Fibroblast of skin of abdomen (primary cell): ENCODE results near the gene NOMO2.
"Not testable (repeated sequence)": the region's sequence is repeated elsewhere in the genome, so short reads cannot be mapped to it uniquely, and the experiment has no call there.

Experiments used
- DNase-seq: peaks from one replicate; pipeline ENCODE4 v3.0.0-alpha.2; 2013

The NOMO2 gene

GRCh38 chr16:18521445-18522181, 40.3 kb downstream of the NOMO2 start:
- DNase-seq, result not testable (repeated sequence)

DNA sequence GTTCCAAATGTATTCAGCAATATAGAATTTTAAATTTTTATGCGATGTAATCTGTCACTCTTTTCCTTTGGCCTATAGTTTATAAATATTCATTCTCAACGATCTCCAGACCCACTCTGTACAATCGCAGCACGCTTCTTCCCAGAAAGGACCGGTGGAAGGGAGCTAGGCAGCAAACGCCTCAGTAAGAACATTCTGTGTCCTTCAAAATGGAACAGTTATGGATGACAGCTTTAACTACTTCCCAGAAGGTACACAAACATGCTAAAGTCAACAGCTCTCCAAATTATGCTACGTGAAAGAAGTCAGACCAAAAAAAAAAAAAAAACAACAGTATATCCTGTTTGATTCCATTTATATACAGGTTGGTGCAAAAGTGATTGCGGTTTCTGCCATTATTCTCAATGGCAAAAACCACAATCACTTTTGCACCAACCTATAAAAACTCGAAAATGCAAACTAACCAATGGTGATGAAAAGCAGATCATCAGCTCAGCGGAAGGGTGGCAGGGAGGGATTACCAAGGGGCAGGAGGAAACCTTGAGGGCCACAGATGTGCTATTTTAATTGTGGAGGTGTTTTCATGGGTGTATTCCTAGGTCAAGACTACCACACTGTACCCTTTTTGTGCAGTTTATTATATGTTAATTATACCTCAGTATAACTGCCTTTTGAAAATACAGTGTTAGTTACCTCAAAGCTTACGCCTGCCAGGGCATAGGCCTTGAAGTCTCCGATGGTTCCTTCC, 43.2 kb downstream of the NOMO2 start:
- DNase-seq, result not testable (repeated sequence)

- not testable (repeated sequence) for DNase-seq
Observed at GRCh38 chr16:18498430-18498829, 63.5 kb downstream of the NOMO2 start.

- DNase-seq, result not testable (repeated sequence)
Observed at GRCh38 chr16:18497032-18497431, 64.9 kb downstream of the NOMO2 start.

GRCh38 chr16:18492118-18492897, 69.6 kb downstream of the NOMO2 start:
- not testable (repeated sequence) for DNase-seq

GRCh38 chr16:18436025-18436424, 125.9 kb downstream of the NOMO2 start:
- not testable (repeated sequence) for DNase-seq

DNA sequence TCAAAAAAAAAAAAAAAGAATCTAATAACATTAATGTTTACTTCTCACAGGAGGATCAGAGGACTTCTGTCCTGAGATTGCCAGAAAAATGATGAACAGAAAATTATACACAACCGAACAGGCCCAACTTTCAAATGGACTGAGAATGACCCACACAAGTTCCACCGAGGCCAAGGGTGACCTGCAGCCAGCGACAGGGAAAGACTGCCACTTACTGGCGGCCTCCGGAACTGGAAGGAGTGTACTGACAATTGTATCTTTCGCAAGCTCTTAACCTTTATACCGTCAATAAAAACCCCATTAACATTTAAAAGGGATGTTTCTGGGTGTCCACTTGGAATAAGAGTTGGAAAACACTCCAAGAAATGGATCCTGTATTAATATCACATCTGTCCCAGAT, 146.1 kb downstream of the NOMO2 start:
- not testable (repeated sequence) for DNase-seq

DNA sequence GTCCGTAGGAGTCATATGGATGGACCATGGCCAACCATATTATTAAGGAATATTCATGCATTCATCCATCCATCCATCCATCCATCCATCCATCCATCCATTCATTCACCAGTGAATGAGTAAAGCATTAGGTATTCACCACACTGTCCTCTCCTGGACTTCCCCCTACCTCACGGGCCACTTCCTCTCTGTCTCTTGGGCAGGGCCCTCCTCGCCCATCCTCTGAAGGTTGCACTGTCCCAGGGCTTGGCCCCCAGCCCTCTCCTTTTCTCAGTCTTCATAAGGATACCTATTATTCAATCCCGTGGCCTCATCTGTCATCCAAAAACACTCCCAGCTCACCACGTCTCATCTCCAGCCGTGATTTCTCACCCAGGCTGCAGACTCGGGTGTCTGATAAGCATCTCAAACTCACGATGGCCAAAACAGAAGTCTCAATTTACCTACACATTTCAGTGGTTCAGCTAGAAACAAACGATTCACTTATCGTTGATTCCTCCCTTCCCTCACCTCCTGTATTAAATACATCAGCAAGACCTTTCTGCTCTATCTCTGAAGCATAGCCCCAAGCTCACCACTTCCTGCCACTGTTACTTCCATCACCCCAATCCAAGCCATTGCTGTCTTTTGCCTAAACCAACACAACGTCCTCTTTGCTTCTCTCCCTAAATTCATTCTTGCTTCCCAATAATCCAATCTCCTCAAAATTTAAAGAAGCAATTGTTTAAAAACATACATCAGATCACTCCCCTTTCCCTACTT, 152.2 kb downstream of the NOMO2 start:
- not testable (repeated sequence) for DNase-seq

- DNase-seq, result not testable (repeated sequence)
Observed at GRCh38 chr16:18401851-18402657, 159.8 kb downstream of the NOMO2 start.

GRCh38 chr16:18401159-18401558, 160.7 kb downstream of the NOMO2 start:
- DNase-seq, result not testable (repeated sequence)

GRCh38 chr16:18394363-18394762, 167.5 kb downstream of the NOMO2 start:
- DNase-seq, result not testable (repeated sequence)

- DNase-seq, result not testable (repeated sequence)
Observed at GRCh38 chr16:18387767-18388166, 174.1 kb downstream of the NOMO2 start.

GRCh38 chr16:18386517-18386916, 175.4 kb downstream of the NOMO2 start:
- DNase-seq, result peak; percentile 0

GRCh38 chr16:18385285-18385684, 176.6 kb downstream of the NOMO2 start:
- not testable (repeated sequence) for DNase-seq

DNA sequence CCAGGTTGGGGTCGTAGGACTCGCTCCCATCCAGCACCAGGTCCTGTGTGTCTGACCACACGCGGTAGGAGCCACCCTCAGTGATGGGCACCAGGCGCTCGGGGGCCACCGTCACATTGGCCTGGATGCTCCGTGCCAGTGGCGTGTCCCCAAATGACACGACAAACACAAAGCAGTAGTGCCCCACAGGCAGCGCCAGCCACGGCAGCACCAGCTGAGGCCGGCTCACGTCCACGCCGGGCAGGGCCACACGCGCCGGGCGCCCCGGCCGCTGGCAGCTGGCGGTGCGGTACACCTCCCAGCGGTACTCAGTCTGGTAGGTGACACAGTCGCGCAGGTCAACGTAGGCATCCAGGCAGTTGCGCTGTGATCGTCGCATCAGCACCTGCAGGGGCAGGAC, 177.0 kb downstream of the NOMO2 start:
- not testable (repeated sequence) for DNase-seq

GRCh38 chr16:18384098-18384636, 177.7 kb downstream of the NOMO2 start:
- DNase-seq, result not testable (repeated sequence)

GRCh38 chr16:18382696-18383095, 179.2 kb downstream of the NOMO2 start:
- not testable (repeated sequence) for DNase-seq
